C4-2B (cell line): ENCODE data around the gene CARS1.

Source experiments
- CTCF ChIP-seq: fragments of 450-650 bp; conservative IDR thresholded peaks from 2 replicates; pipeline ENCODE4 v1.5.1; 2017; ENCODE audit warnings: mild to moderate bottlenecking
- ZFX ChIP-seq: fragments of 450-650 bp; IDR thresholded peaks from 2 replicates; pipeline ENCODE4 v1.6.1; 2017

GRCh38 chr11:2961080-2961479 lies 96.1 kb downstream of the CARS1 start:
- TF ChIP-seq CTCF: no peak
- no peak for TF ChIP-seq ZFX
